ENCODE results near the gene ZNF213. TPM values are rescaled to one million over a fixed set of nuclear protein-coding genes. Genes with fewer than 3 reads are reported as not detected.
"Not testable (repeated sequence)": the region's sequence is repeated elsewhere in the genome, so short reads cannot be mapped to it uniquely, and the experiment has no call there.

The ZNF213 gene
- total RNA-seq, 1 experiment from 2014 or later, result 5.8 TPM

DNA sequence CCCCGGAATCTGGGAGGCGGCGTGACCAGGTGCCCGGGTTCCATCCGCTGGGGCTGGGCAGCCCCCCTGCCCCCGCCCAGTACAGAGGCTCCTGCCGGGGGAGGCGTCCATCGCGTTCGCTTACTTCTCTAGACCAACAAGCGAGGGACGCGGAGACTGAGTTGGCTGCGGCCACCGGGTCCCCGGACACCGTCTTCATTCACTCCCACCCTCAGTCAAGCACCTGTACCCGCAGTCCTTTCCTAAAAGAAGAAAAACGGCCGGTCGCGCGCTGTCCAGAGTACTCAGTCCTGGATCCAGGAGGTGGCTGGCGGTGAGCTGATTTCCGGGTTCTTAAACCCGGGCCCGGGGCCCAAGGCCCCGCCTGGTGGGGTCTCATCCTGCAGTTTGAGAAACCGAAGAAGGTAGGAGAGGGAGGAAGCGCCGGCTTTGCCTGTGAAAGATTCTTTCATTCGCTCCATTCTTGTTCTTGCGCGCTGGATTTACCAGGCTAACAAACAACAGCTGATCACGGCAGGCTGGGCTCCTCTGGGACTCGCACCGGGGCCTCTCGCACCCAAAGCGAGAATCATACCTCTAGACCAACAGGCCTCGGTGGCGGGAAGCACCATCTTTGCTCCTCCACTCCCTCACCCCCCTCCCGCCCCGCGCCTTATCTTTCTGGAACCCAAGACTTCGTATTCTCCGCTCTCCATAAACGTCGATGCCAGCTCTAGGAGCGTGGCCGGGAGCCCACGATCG, 35.8 kb downstream of the ZNF213 start:
- no peak for DNase-seq (ENCODE audit: low spot score)

DNA sequence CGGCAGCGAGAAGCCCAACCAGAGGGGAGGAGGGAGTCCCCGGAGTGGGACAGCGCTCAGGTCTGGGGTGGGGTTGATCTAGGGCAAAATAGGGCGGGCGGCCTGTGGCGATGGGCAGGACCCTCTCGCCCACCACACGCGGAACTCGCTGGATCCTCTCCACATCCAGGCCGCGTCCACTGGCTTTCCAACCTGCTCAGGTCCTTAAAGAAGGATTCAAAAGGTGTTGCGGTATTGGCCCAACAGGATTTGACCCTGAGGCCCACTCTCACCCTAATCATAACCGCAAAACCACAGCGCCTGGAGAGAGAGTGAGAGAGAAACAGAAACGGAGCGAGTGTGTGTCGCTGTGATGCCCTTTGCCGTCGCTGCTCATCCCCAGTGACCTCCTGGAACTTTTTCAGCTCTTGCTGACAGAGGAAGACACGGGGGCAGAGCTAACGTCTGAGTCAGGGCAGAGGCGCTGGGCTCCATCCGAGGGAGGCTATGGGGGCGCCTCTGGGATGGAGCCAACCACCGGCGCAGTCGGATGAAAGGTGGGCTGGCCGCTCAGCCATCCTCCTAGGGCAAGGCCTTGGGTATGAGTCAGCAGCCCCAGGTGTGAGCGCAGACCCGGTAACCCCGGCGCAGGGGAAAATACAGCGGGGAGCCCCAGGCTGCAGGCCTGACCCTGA, 36.5 kb downstream of the ZNF213 start:
- no peak for DNase-seq (ENCODE audit: low spot score)

- DNase-seq (ENCODE audit: low spot score), result no peak
Observed at GRCh38 chr16:3171855-3172593, 37.2 kb downstream of the ZNF213 start.

DNA sequence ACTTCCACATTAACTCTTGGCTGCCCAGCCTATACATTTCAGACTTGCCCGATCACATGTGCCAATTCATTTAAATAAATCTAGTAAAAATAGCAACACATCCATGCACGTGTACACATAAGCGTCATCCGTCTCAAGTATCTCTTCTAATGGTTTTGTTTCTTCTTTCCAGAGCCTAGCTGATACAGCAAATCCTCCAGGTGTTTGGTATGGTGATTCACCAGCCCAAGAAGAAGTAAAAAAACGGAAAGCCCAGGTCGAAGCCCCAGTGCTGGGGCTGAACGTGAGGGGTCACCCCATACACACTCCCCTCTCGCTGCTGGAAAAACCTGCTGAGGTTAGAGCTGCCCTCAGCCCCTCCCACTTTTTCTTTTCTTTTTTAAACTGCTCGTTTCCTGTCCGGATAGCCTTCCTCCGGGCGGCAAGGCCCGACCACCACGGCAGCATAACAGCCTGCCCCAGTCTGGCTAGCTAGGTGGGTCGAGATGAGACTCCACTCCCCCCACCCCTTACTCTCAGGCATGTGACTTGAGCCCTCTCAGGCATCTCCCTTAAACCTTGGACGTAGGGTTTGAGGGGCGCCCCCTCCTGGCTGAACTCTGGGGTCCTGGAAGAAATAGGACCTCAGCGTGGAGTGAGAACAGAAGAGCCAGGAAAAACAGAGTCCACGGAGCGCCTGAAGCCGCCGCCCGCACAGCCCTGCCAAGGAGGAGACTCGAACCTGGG, 39.2 kb downstream of the ZNF213 start:
- peak; percentile 44 for DNase-seq (ENCODE audit: low spot score)

GRCh38 chr16:3174618-3175148, 39.9 kb downstream of the ZNF213 start:
- no peak for DNase-seq (ENCODE audit: low spot score)

GRCh38 chr16:3175157-3176093, 40.6 kb downstream of the ZNF213 start:
- DNase-seq (ENCODE audit: low spot score), result peak; percentile 64

DNA sequence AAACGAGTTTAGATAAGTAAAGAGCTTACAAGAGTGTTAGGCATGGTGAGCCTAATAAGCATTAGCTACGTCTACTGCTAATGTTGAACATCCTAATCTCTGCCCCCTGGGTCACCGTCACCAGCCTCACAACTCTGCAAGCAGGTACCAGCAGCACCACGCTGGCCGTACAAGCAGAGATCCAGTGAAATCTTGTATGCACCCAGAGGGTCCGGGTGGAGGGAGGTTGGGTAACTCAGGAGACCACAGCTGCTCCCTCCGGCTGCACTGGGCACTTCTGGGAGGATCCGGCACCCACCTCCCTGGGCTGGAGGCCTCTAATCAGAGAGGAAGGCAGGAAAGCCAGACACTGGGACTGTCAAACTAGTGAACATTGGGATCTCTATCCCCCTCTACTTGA, 44.8 kb downstream of the ZNF213 start:
- no peak for DNase-seq (ENCODE audit: low spot score)

DNA sequence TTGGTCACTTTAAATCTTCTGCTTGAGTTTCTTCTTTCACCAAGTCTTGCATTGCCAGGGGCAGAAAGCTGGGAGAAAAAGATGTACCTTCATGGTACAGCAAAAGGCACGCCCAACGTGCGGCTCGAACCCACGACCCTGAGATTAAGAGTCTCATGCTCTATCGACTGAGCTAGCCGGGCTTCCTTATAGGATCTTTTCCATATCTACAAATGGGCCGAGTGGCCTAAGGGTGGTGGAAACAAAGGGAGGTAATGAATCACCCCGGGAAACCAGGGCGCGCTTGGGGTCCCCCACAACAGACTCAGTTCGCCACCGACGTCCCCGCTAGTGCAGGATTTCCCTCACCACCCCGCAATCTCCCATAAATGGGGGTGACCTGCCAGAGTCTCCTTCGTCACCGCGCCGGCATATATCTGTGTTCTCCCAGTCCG, 45.6 kb downstream of the ZNF213 start:
- DNase-seq (ENCODE audit: low spot score), result no peak

DNA sequence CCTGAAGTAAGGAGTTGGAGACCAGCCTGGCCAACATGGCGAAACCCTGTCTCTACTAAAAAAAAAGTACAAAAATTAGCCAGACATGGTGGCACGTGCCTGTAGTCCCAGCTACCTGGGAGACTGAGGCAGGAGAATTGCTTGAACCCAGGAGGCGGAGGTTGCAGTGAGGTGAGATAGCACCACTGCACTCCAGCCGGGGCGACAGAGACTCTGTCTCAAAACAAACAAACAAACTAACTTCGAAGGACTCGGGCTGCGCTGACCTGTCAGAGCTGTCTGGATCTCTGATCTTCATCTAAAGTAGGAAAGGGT, 47.4 kb downstream of the ZNF213 start:
- DNase-seq (ENCODE audit: low spot score), result not testable (repeated sequence)

DNA sequence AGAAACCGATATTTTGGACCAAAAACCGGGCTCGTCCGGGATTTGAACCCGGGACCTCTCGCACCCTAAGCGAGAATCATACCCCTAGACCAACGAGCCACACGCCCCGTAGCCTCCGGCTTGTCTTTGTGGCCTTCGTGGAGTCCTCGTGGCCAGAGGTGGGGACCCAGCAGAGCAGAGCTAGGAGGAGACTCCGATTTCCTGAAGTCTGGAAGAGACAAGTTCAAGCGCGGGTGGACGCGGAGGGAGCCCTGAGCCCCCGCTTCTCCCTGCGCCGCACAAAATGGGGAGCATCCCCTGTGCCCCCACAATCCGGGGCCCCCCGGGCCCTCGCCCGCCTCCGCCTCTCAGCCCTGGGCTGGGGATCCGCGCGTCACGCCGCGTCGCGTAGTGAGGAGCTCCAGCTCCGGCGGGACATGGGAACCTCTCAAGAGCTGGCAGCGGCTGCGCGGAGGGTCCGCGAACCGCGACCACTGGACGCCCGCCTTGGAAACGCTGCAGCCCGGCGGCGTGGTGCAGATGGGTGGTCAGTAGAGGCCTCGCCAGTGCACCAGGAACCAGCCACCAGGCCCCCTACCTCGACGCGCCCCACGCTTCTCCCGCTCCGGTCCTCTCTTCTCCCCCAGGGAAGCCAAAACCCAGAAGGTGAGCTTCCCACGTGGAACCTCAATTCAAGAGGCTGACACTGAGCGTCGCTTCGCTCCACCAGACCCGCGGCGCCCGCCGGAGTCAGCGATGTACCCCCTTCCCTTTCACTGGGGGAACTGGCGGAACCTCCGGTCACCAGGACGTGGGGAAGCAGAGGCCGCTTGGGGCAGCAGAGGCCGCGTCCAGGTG, 48.0 kb downstream of the ZNF213 start:
- DNase-seq (ENCODE audit: low spot score), result peak; percentile 39

DNA sequence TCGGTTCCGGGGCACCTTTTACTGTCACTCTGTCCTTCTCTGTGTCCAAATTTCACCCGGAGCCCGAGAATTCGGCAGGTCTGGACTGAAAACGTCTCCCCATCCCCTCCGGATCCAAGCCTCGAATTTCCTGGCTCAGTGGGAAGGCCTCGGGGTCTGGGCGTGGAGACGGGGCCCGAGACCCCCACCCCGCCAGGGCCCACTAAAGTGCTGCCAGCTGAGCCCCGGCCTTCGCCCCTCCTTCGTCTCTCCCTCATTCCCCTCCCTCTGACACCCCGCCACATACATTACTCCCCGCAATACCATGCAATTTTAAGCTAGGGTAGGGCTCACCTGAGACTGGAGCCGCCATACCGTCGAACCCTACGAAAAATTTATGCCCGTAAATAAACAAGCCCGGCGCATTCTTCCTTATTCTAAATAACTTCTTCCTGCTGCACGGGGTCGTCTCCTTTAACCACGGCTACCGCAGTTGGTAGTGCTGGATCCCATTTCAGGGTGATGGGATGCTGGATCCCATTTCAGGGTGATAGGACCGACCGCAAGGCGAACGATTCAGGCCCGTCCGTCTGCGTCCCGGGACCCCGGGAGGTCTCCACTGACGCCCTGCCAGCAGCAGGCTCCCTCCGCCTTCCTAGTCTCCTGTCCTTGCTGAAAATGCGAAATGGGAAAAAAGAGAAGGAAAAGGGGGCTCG, 48.8 kb downstream of the ZNF213 start:
- no peak for DNase-seq (ENCODE audit: low spot score)

DNA sequence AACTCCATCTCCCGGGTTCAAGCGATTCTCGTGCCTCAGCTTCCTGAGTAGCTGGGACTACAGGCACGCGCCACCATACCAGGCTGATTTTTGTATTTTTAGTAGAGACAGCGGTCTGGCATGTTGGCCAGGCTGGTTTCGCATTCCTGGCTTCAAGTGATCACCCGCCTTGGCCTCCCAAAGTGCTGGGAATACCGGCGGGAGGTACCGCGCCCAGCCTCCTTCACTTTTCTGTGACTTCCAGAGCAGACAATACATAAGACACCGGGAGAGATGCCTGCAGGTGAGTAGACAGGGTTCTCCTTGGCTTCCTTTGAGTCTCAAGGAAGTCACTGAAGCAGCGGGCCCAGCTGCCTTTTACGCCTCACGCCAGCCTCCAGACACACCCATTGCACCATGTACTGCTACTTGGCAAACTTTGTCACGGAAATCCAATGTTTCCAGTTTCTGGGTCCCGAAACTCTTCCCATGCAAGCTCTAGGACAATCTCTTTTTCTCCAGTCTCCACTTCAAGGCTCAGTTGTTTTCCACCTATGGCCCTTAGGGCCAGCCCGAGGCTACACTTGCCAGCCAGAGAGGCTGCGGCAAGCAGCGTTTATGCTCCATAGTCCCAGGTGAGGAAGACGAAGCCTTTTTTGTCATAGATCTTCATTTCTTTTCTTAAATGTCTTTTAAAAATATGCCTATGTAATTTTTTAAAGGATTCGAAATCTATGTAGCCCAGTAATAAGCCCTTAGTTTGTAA, 52.3 kb downstream of the ZNF213 start:
- no peak for DNase-seq (ENCODE audit: low spot score)

- DNase-seq (ENCODE audit: low spot score), result no peak
Observed at GRCh38 chr16:3187798-3188674, 53.2 kb downstream of the ZNF213 start, which contains the start of gene OR1F1. Gene OR1F1 (plus strand): TSS chr16:3188204.

- no peak for DNase-seq (ENCODE audit: low spot score)
Observed at GRCh38 chr16:3188675-3188924, 53.8 kb downstream of the ZNF213 start.

- peak; percentile 36 for DNase-seq (ENCODE audit: low spot score)
Observed at GRCh38 chr16:3188925-3189825, 54.3 kb downstream of the ZNF213 start.

- no peak for DNase-seq (ENCODE audit: low spot score)
Observed at GRCh38 chr16:3189869-3190268, 55.0 kb downstream of the ZNF213 start.

All from HT-29 (cell line).